Type B pancreatic cell (in vitro differentiated cells): Measurements from ENCODE around the gene IDS. TPM values are rescaled to one million over a fixed set of nuclear protein-coding genes. Genes with fewer than 3 reads are reported as not detected.
"Not testable (repeated sequence)": the region's sequence is repeated elsewhere in the genome, so short reads cannot be mapped to it uniquely, and the experiment has no call there.

Experiments used
- DNase-seq: peaks from one replicate; pipeline ENCODE4 v3.0.0; 2021; ENCODE audit warnings: mixed read lengths; ENCODE audit not compliant: unreplicated experiment; ENCODE audit errors: extremely low spot score
- H3K27ac Mint-ChIP-seq: 2 replicates; pipeline ENCODE4 v1.8.0; 2021; ENCODE audit warnings: mild to moderate bottlenecking, mixed read lengths
- H3K27me3 Mint-ChIP-seq: 2 replicates; pipeline ENCODE4 v1.8.0; 2021; ENCODE audit warnings: mixed read lengths
- H3K36me3 Mint-ChIP-seq: 2 replicates; pipeline ENCODE4 v1.8.0; 2021; ENCODE audit warnings: mixed read lengths
- H3K4me1 Mint-ChIP-seq: one replicate; pipeline ENCODE4 v1.8.0; 2021; ENCODE audit warnings: mixed read lengths; ENCODE audit not compliant: unreplicated experiment
- H3K4me3 Mint-ChIP-seq: 2 replicates; pipeline ENCODE4 v1.8.0; 2021; ENCODE audit warnings: mild to moderate bottlenecking, mixed read lengths
- H3K9me3 Mint-ChIP-seq: 2 replicates; pipeline ENCODE4 v1.8.0; 2021; ENCODE audit warnings: mixed read lengths
- total RNA-seq: library from RNA; stranded (reverse); gene quantifications from 2 replicates; pipeline ENCODE4 v1.2.1, GENCODE V29; 2021; ENCODE audit warnings: low replicate concordance
- TF ChIP-seq, protein P1 (sequence below): fragments of 200-600 bp; sonication (generic); conservative IDR thresholded peaks from 2 replicates; pipeline ENCODE4 v1.5.0; 2021; ENCODE audit warnings: antibody characterized with exemption, mild to moderate bottlenecking

Gene IDS
- total RNA-seq, 1 donor from 2014 or later = 46.8 TPM

DNA sequence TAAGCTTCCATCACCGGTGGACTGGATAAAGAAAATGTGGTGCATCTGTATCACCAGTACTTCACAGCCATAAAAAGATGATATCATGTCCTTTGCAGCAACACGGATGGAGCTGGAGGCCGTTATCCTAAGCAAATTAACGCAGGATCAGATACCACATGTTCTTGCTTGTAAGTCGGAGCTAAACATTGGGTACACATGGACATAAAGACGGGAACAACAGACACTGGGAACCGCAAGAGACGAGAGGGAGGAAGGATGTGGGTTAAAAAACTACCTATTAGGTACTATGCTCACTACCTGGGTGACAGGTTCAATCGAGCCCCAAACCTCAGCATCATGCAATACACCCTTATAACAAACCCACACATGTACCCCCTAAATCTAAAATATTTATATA is 16.3 kb upstream of the IDS start:
- Mint-ChIP-seq H3K4me3 (no peak overlapping the region), H3K27ac (no peak overlapping the region), H3K9me3 (no peaks in the 10 kb centered on the region), H3K4me1 (no peaks in the 10 kb centered on the region), H3K36me3 (no peaks in the 10 kb centered on the region), H3K27me3 (no peaks in the 10 kb centered on the region)
- no peak for DNase-seq
- TF ChIP-seq, protein P1, sequence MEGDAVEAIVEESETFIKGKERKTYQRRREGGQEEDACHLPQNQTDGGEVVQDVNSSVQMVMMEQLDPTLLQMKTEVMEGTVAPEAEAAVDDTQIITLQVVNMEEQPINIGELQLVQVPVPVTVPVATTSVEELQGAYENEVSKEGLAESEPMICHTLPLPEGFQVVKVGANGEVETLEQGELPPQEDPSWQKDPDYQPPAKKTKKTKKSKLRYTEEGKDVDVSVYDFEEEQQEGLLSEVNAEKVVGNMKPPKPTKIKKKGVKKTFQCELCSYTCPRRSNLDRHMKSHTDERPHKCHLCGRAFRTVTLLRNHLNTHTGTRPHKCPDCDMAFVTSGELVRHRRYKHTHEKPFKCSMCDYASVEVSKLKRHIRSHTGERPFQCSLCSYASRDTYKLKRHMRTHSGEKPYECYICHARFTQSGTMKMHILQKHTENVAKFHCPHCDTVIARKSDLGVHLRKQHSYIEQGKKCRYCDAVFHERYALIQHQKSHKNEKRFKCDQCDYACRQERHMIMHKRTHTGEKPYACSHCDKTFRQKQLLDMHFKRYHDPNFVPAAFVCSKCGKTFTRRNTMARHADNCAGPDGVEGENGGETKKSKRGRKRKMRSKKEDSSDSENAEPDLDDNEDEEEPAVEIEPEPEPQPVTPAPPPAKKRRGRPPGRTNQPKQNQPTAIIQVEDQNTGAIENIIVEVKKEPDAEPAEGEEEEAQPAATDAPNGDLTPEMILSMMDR = no peak

DNA sequence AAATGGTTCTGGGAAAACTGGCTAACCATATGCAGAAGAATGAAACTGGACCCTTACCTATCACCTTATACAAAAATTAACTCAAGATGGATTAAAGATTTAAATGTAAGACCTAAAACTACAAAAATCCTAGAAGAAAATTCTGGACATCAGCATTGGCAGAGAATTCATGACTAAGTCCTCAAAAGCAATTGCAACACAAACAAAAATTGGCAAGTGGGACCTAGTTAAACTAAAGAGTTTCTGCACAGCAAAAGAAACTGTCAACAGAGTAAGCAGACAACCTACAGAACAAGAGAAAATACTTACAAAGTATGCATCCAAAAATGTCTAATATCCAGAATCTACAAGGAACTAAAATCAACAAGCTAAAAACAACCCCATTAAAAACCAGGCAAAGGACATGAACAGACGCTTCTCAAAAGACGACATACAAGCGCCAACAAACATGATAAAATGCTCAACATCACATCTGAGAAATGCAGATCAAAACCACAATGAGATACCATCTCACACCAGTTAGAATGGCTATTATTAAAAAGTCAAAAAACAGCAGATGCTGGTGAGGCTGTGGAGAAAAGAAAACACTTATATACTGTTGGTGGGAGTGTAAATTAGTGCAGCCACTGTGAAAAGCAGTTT is 15.7 kb upstream of the IDS start:
- H3K36me3 Mint-ChIP-seq, H3K27ac Mint-ChIP-seq, H3K27me3 Mint-ChIP-seq, H3K4me3 Mint-ChIP-seq, H3K4me1 Mint-ChIP-seq, H3K9me3 Mint-ChIP-seq, DNase-seq: not testable (repeated sequence)

DNA sequence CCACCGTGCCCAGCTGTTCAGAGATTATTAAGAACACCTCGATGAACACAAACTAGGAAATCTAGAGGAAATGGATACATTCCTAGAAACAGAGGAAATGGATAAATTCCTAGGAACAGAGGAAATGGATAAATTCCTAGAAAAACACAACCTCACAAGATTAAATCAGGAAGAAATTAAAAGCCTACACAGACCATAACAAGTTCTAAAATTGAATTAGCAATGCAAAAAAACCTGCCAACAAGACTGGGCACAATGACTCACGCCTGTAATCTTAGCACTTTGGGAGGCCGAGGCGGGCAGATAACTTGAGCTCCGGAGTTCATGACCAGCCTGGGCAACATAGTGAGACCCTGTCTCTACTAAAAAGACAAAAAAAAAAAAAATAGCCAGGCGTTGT is 13.1 kb upstream of the IDS start:
- no peaks in the 10 kb centered on the region for H3K4me1 Mint-ChIP-seq
- TF ChIP-seq, protein P1 = no peak
- no peaks in the 10 kb centered on the region for H3K9me3 Mint-ChIP-seq
- H3K36me3 Mint-ChIP-seq = peaks cover 3% of the 10 kb centered on the region
- no peak overlapping the region for H3K27ac Mint-ChIP-seq
- no peak for DNase-seq
- H3K4me3 Mint-ChIP-seq = no peak overlapping the region
- H3K27me3 Mint-ChIP-seq = no peaks in the 10 kb centered on the region

DNA sequence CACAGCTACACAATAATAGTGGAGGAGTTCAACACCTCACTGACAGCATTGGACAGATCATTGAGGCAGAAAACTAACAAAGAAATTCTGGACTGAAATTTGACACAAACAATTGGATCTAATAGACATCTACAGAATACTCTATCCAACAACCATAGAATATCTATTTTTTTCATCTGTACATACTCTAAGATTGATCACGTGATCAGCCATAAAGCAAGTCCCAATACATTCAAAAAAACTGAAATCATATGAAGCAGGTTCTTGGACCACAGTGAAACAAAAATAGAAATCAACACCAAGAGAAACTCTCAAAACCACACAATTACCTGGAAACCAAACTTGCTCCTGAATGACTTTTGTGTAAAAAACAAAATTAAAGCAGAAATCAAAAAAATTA is 12.2 kb upstream of the IDS start:
- TF ChIP-seq, protein P1 = no peak
- H3K4me1 Mint-ChIP-seq = no peaks in the 10 kb centered on the region
- H3K9me3 Mint-ChIP-seq = no peaks in the 10 kb centered on the region
- DNase-seq = no peak
- H3K4me3 Mint-ChIP-seq = no peak overlapping the region
- no peak overlapping the region for H3K27ac Mint-ChIP-seq
- no peaks in the 10 kb centered on the region for H3K27me3 Mint-ChIP-seq
- peaks cover 3% of the 10 kb centered on the region for H3K36me3 Mint-ChIP-seq

DNA sequence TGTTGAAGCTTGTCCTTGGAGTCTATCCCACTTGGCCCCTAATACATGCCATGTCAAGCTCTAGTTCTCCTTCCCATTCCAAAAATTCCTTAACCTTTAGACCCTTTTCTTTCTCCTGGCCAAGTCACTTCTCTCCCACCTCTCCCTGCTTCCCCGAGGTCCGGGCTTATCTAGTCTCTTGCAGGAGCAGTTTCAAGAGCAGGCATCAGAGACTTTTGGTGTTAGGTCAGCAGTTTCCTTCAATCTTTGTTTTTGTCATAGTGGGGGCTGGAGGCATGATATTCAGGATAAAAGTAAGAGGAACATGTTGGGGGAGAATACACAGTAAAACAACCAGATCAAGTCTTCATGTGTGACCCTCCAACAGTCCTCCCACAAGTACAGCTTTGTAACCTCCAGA is 11.5 kb upstream of the IDS start:
- H3K27me3 Mint-ChIP-seq = no peaks in the 10 kb centered on the region
- H3K4me3 Mint-ChIP-seq = no peak overlapping the region
- no peaks in the 10 kb centered on the region for H3K9me3 Mint-ChIP-seq
- no peak for DNase-seq
- H3K27ac Mint-ChIP-seq = no peak overlapping the region
- H3K36me3 Mint-ChIP-seq = peaks cover 3% of the 10 kb centered on the region
- TF ChIP-seq, protein P1 = no peak
- no peaks in the 10 kb centered on the region for H3K4me1 Mint-ChIP-seq

DNA sequence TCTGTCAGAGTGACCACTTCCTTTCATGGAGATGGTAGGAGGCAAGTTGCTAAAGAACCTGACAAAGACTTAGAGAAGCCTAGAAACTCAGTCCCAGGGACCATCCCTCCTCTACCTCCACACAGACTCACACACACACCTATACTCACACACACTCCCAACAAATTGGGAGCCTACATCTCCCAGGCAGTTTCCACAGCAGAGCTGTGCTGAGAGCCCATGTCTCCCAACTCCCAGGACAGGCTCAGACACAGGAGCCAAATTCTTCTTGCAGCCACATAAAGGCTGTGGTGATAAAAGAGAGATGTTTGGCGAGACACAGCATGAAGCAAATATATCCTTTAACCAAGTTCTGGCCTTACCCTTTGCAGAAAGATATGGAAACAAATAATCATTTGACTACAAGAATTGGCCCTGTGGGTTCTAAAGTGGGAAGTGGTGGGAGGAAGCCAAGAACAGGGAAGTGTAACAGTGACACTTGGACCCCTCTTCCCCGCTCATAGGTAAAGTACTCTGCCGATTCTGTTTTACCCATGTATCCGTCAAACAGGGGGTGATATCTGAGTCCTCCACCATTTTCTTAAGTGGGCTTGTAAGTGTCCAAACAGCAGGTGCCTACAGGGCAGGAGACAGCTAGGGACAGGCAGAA is 11.0 kb upstream of the IDS start:
- TF ChIP-seq, protein P1 = no peak
- H3K27me3 Mint-ChIP-seq = no peaks in the 10 kb centered on the region
- H3K9me3 Mint-ChIP-seq = no peaks in the 10 kb centered on the region
- H3K4me3 Mint-ChIP-seq = no peak overlapping the region
- no peak for DNase-seq
- no peaks in the 10 kb centered on the region for H3K4me1 Mint-ChIP-seq
- no peak overlapping the region for H3K27ac Mint-ChIP-seq
- H3K36me3 Mint-ChIP-seq = peaks cover 3% of the 10 kb centered on the region
